GM12874 (cell line): ENCODE results near the gene GPR39.

Experiments
- CTCF ChIP-seq: IDR thresholded peaks from 2 replicates; pipeline ENCODE4 v1.5.1; 2011; ENCODE audit warnings: low read depth, mild to moderate bottlenecking, control low read depth, low read length, moderate library complexity; ENCODE audit not compliant: insufficient read depth

The GPR39 gene

GRCh38 chr2:132605236-132606180 lies 188.9 kb downstream of the GPR39 start:
- TF ChIP-seq CTCF, result no peak

- no peak for TF ChIP-seq CTCF
Observed at GRCh38 chr2:132606649-132607048, 190.0 kb downstream of the GPR39 start.

GRCh38 chr2:132607426-132608090 lies 191.0 kb downstream of the GPR39 start:
- TF ChIP-seq CTCF, result no peak

GRCh38 chr2:132608311-132608710 lies 191.7 kb downstream of the GPR39 start:
- no peak for TF ChIP-seq CTCF

GRCh38 chr2:132609101-132609890 lies 192.7 kb downstream of the GPR39 start:
- no peak for TF ChIP-seq CTCF

- no peak for TF ChIP-seq CTCF
Observed at GRCh38 chr2:132611719-132612118, 195.1 kb downstream of the GPR39 start.
